Astrocyte of the cerebellum (primary cell): Measurements from ENCODE around the gene ZDHHC24.

Experiments used
- DNase-seq: peaks from one replicate; pipeline ENCODE4 v3.0.0-alpha.2; 2011; ENCODE audit warnings: low read depth
- H3K4me3 ChIP-seq: 2 replicates; pipeline ENCODE4 v1.5.1; 2011; ENCODE audit warnings: mild to moderate bottlenecking, low read depth, low read length, moderate library complexity
- in situ Hi-C: cut with HindIII; loops from 2 replicates; pipeline ENCODE4 v1.10.0; 2017; ENCODE audit warnings: low sequenced_read_pairs
- TF ChIP-seq, protein P1 (sequence below): IDR thresholded peaks from 2 replicates; pipeline ENCODE4 v1.5.1; 2012; ENCODE audit warnings: low read length, low read depth, moderate library complexity, mild to moderate bottlenecking; ENCODE audit errors: missing control alignments

Gene ZDHHC24, protein sequence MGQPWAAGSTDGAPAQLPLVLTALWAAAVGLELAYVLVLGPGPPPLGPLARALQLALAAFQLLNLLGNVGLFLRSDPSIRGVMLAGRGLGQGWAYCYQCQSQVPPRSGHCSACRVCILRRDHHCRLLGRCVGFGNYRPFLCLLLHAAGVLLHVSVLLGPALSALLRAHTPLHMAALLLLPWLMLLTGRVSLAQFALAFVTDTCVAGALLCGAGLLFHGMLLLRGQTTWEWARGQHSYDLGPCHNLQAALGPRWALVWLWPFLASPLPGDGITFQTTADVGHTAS

DNA sequence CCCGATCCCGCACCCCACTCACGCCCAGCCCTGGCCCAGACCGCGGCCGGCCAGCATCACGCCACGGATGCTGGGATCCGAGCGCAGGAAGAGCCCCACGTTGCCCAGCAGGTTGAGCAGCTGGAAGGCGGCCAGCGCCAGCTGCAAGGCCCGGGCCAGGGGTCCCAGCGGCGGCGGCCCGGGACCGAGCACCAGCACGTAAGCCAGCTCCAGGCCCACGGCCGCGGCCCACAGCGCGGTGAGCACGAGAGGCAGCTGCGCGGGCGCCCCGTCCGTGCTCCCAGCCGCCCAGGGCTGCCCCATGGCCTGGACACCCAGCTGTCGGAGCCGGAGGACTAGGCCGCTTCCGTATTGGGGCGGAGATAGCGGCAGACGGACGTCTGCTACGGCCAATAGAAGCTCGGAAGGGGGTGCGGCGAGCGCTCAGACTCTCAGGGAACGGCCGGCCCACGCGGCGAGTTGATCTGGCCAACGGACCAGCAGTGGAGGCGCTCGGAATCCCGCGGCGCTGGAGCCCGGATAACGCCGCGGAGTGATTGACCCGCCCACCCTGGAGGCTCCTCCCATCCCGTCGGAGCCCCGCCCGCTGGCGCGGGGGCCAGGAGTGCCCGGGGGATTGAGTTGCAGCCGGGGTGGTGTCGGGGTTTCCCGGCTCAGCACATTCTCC, at the start of gene ZDHHC24:
Gene ZDHHC24 (minus strand): TSS at position 348 of the 667 bp plus-strand sequence. CDS start 45 bp downstream, at position 303.
- TF ChIP-seq, protein P1, sequence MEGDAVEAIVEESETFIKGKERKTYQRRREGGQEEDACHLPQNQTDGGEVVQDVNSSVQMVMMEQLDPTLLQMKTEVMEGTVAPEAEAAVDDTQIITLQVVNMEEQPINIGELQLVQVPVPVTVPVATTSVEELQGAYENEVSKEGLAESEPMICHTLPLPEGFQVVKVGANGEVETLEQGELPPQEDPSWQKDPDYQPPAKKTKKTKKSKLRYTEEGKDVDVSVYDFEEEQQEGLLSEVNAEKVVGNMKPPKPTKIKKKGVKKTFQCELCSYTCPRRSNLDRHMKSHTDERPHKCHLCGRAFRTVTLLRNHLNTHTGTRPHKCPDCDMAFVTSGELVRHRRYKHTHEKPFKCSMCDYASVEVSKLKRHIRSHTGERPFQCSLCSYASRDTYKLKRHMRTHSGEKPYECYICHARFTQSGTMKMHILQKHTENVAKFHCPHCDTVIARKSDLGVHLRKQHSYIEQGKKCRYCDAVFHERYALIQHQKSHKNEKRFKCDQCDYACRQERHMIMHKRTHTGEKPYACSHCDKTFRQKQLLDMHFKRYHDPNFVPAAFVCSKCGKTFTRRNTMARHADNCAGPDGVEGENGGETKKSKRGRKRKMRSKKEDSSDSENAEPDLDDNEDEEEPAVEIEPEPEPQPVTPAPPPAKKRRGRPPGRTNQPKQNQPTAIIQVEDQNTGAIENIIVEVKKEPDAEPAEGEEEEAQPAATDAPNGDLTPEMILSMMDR, result no peak
- peak; percentile 92 for DNase-seq
- H3K4me3 ChIP-seq, result peak within 1 kb of the TSS; percentile 75
- in situ Hi-C loops, result no loop called here

DNA sequence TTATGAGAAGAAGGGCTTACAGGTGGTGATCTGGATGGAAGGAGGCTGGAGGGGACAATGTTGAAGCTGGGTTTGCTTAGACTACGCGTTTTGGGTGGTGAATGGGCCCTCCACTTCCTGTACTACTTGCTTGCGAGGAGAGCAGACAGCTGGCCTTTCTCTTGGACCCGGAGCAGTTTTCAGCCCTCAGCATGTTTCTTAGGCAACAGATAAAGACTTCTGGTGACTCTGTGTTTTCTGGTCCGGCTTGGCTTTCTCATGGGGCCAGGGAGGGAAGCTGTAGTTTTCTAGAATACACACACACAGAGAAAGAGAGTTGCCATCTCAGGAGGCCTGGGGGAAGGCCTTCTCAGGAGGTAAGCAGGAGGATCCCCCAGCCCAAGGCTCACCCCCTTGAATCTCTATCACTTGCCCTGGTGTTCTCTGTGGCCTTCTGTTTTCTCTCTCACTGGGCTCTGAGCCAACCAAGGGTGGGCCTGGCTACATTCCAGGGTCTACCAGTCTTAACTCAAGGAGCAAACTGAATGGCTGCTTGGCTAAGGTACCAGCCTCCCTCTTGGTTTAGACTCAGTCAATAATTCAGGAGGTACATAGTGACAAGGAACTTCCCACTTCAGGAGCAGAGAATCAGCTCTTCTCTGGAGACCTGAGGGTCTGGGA, 49.5 kb upstream of the ZDHHC24 start:
- H3K4me3 ChIP-seq, result no peak overlapping the region

DNA sequence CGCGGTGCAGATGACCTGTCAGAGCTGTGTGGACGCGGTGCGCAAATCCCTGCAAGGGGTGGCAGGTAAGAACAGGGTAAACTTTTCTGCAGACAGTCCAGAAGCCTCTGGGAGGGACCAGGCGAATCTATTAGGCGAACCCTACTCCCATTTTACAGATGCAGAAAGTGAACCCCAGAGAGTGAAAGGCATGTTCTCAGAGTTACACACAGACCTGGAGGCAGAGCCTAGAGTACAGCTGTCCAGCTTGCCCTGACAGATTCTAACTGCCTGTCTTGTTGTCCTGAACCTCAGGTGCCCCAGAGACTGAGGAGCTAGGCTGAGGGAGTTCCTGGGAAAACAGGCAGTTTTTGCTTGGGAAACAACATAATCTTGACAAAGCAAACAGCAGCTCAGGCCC, 47.8 kb upstream of the ZDHHC24 start:
- TF ChIP-seq, protein P1, result no peak
- in situ Hi-C loops, result no loop called here
- peak overlapping the region; percentile 69 for H3K4me3 ChIP-seq
- no peak for DNase-seq

More for the DNA sequence above, 49.5 kb upstream of the ZDHHC24 start:
- DNase-seq, result no peak
- TF ChIP-seq, protein P1, result no peak
- in situ Hi-C loops, result no loop called here

DNA sequence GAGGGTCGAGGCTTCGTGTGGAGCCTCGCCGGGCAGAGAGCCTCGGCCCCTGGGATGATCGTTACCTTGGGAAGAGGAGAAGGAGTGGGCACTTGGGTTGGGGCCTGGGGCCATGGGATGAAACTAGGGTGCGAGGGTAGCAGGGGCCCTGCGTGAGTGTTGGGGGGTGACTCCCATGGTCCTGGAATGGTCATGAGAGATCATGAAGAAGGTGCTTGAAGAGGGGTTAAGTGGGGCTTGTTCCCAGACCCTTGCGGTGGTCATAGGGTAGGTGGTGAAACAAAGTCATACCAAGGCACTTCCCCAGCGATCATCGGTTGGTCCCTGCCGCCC, 47.4 kb upstream of the ZDHHC24 start:
- DNase-seq, result no peak
- TF ChIP-seq, protein P1, result no peak
- peak overlapping the region; percentile 69 for H3K4me3 ChIP-seq
- in situ Hi-C loops, result no loop called here

DNA sequence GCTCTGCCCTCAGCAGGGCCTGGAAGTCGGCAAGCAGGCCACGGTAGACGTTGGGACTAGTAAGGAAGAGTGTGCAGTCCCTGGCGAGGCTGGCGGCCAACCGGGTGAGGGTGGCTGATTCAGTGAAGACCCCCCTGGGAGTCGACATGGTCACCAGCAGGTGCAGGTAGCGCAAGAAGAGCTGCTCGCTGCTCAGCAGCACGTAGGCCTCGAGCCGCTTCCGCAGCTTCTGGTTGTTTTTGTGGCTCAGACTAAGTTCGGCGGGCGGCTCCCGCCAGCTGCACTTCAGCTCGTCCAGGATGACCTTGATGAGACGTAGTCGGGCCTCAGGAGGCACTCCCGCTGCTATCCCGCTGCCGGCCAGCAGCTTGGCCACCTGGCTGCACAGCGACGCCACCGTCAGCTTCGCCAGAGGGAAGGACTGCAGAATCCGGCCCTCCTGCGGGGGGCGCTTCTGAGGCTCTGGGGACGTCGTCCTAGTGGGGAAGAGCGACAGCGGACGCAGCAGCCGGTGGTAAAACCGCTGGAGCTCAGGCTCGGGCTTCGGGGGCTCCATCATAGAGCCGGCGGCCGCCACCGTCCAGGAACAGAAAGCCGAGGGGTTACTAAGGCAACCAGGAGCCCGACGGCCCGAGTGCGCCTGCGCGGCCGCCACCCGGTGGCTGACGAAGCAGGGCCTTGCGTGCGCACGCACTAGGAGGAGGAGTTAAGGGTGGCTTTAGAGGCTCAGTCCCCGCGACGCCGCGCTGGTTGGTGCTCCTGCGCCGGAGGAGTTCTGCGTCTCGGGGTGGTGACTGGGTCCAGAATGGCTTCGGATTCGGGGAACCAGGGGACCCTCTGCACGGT, 46.8 kb upstream of the ZDHHC24 start, which contains the start of the genes CCDC87 and CCS:
Gene CCDC87 (minus strand): TSS at position 607 of the 846 bp plus-strand sequence. CDS start 48 bp downstream, at position 559.
Gene CCS (plus strand): TSS at position 729 of the 846 bp plus-strand sequence. CDS start 77 bp downstream, at position 806.
- in situ Hi-C loops, result no loop called here
- TF ChIP-seq, protein P1, result peak; percentile 59
- H3K4me3 ChIP-seq, result peak within 1 kb of the TSS; percentile 69
- DNase-seq, result peak; percentile 78

DNA sequence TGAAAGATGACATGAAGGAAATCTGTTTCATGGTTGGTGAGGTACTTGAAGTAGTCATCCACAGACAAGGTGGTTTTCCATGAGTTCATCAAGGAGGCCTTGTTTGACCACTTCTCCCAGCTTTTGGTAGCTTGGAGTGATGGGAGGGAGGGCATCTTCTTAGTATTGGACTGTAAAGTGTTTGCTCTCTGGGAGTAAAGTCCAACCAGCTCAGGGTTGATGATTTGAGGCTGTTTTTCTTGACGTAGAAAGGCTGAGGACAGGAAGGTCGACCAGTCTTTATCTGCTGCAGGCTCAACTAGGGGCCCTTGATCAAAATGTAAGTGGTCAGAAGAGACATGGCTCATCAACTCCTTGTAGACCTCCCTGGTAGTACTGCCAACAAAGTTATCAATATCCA, 45.3 kb upstream of the ZDHHC24 start:
- DNase-seq, result no peak
- TF ChIP-seq, protein P1, result no peak
- in situ Hi-C loops, result no loop called here
- H3K4me3 ChIP-seq, result no peak overlapping the region
